LoVo (cell line): Measurements from ENCODE around the gene PRKG2.
A peak's percentile ranks its signal among the peaks of the same experiment; 100 is the strongest.

ENCODE experiments used
- DNase-seq: peaks from one replicate; pipeline ENCODE4 v3.0.0-alpha.2; 2016; ENCODE audit warnings: low spot score

PRKG2 gene

GRCh38 chr4:81096566-81096965, 118.5 kb downstream of the PRKG2 start:
- DNase-seq, result no peak

DNA sequence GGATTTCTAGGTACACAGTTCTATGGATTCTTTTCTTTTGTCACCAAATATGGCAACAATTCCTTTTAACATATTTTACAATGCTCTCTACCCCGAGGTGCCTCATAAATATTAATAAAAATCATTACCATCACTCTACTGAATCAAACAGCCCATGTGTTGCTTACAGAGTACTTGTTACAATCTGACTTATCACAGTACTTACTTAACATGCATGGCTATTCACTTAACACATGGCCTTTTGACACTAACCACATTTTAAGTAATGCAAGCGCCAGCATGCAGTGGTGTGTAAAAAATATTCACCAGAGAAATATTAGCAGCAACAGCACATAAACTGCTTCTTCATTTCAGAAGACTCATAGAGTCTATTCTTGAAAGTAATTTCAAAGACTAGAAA, 119.6 kb downstream of the PRKG2 start:
- no peak for DNase-seq

DNA sequence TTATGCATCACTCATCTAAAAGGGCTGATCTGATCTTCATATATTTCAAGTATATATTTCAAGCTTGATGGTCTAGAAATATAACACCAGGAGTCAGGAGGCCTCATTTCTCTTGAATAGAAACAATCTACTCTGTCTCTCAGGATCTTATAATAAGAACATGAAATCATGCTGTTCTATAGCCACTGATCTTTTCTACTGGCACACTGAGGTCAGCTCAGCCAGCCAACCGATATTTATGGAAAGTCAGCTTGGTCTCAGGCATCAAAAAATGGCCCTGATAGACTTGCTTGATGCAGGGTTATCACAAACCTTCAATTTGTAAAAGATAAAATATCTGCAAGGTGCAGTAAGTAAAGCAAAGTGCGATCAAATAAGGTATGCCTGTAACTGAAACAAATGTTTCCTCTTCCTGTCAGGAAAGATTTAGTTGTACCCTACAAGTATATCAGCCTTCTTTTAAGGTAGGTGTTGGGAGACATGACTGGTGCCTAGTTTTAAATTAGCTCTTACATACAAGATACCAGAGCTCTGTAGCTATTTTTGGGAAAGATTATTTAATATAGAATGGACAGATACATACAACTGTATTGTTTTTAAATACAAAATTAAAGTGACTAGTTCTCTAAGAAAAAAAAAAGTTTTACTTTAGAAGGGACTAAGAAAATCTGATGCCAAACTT, 121.2 kb downstream of the PRKG2 start:
- no peak for DNase-seq

DNA sequence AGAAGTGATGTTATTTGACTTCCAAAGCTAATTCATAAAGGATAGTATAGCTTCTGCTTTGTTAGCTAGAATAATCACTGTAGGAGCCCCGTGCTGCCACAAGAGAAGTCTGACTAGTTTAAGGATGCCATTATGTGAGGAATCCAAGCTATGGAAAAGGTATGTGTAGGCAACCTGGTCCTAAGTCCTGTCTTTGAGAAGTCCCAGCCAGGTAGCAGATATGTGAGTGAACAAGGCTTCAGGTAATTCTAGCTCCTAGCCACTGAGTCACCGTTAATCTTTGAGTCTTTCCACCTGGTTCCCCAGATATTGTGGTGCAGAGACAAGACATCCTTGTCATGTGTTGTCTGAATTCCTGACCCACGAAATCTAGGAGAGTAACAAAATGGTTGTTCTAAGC, 129.0 kb downstream of the PRKG2 start:
- DNase-seq, result no peak

- DNase-seq, result no peak
These were observed 129.7 kb downstream of the PRKG2 start for GRCh38 chr4:81085291-81085690.

DNA sequence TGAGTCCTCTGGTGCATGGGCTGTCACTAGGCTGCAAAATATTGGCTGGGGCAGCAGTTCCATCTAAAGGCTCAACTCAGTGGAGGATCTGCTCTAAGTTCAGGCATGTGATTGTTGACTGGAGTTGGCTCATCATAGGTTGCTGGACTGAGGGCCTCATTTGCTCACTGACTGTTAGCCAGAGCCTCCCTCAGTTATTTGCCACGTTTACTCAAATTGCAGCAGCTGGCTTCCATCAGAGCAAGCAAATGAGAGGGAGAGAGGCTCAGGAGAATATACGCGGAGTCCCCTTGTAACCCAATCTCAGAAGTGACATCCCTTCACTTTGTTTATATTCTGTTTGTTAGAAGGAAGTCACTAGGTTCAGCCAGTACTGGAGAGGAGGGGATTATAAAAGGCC, 130.4 kb downstream of the PRKG2 start:
- DNase-seq, result no peak

DNA sequence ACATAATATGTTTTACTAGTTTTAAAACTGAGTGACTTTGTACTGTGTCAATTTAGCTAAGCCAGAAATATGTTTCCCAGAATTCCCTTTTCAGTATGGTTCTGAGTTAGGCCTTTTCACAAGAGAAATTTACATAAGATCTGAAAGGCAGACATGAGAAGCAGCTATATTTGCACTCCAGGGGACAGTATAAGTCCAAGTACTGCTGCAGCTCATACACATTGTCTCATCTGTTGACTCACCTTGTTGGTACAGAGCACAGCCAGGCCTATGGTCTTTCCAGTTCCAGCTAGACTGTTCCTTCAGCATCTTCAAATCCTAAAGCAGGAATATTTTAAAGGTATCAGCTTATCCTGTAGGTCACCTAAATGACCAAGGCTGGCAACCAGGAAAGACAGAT, 131.0 kb downstream of the PRKG2 start:
- peak; percentile 12 for DNase-seq

DNA sequence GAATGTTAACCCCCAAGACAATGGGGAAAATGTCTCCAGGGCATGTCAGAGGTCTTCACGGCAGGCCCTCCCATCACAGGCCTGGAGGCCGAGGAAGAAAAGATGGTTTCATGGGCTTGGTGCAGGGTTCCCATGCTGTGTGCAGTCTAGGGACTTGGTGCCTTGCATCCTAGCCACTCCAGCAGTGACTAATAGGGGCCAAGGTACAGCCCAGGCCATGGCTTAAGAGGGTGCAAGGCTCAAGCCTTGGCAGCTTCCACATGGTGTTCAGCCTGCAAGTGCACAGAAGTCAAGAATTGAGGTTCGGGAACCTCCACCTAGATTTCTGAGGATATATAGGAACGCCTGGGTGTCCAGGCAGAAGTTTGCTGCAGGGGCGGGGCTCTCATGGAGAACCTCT, 133.9 kb downstream of the PRKG2 start:
- DNase-seq, result no peak

DNA sequence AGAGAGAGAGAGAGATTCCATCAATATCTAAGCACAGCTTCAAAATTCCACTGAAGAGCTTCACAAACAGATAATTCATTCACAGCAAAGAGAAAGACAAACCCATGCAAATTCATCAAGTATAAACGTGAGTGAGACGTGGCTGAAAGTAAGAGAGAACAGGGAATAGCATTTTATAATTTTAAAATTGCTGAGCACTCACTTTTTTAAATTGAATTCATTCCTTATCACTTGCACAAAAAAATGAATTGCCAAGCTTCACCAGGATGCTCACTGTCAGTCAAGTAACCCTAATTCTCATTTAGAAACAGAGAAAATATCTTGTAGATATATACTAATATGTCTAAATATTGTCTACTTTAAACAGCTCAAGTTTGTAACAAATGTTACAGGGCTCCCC, 144.0 kb downstream of the PRKG2 start:
- no peak for DNase-seq

DNA sequence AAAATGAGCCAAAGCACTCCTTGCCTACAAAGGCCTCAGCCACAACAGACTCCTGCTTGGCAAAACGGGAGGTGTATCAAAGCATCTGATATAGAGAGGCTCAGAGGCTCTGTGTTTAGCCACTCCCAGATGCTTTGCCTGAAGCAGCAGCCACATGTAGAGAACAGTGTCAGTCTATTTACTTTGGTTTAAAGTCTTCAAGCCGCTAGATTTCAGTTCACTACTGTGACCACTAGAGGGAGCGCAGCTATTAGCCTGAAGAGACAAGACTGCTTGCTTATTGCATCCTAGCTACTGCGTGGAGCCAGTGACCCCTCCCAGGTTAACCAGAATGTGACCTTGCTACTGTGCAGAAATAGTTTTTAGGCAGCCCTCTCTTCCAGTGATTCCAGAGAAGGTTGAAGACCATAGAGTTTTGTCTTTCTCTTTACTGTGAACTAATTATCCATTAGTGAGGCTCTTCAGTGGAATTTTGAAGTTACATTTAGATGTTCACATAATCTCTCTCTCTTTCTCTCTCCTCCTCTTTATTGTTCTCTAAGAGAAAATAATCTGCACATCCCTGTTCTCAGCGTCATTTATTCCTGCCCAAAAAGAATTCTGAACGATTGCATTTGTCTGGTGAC, 145.2 kb downstream of the PRKG2 start:
- DNase-seq, result peak; percentile 81

GRCh38 chr4:81065446-81065845, 149.6 kb downstream of the PRKG2 start:
- no peak for DNase-seq

DNA sequence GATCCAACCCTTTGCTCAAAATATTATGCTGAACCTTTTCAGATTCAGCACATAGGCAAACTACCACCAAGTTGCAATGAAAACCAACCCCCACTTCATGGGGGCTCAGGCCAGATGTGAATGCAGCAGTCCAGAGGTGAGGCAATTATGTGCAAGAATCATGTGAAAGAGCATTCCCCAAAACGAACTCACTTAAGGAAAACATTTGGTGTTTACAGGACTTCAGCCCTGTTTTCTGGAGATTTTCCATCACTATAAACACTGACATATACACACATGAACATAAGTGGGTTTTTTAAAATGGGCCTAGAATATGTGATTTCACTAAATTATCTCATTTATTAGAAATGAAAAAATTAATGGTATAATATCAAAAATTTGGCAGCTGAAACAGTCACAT, 153.0 kb downstream of the PRKG2 start:
- no peak for DNase-seq

DNA sequence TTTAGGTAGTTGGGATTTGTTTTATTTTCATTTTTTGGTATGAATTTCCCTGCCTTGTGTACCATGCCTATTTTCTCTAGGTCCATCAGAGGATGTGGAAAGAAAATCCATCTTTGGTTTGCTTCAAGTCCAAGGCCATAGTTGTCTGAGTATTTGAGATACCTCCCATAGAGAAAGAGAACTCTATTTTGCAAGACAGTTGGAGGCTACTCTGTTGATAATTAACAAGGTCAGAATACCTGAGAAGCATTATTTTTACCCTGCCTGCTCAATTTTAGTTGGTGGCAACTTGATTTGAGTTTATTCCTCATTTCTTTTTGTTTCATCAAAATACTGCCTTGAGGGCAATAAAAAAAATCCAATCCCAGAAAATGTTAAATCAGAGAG, 153.7 kb downstream of the PRKG2 start:
- no peak for DNase-seq

- DNase-seq, result no peak
These were observed 154.3 kb downstream of the PRKG2 start for GRCh38 chr4:81060587-81061343.

GRCh38 chr4:81058621-81059020, 156.4 kb downstream of the PRKG2 start:
- DNase-seq, result no peak

DNA sequence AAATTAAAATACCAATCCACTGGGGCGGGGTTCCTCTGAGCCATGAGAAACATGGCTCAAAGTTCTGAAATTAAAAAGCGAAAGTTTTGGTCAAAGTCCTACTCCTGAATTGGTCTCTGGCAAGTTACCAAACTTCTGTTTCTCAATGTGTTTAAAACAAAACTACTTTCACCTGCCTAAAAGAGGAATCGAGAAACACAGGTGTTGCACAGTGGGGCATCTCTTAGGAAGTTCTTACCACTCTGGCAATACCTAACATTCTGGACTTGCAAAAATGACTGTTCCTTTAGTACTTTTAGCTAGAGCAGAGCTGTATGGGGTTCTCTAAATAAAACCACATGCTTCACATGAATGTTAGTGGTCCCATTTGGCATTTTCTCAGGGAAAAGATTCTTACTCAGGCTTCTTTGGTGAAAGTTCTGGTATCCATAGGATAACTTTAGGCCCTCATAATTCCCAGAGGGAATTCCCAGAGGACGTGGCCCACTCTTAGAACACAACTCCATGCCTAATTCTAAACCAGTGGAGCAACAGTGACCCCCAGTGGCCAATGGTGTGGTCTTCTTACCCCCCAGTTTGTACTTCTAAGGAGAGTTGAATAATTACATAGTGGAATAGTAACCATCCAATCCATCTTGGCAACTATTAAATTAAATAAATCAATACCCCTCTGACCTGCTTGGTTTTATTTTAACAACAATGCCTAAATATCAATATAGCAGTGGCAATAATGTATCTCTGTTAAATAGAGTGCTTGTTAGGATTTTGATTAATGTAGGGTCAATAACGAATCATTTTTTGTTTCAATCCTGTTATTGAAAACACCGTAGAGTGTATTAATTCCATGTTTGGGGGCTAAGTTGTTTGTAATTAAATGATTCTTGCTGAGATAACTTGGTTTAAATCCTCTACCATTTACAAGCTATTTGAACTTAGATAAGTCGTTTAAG, 162.6 kb downstream of the PRKG2 start:
- DNase-seq, result peak; percentile 42

- no peak for DNase-seq
These were observed 165.1 kb downstream of the PRKG2 start for GRCh38 chr4:81049907-81050306.

DNA sequence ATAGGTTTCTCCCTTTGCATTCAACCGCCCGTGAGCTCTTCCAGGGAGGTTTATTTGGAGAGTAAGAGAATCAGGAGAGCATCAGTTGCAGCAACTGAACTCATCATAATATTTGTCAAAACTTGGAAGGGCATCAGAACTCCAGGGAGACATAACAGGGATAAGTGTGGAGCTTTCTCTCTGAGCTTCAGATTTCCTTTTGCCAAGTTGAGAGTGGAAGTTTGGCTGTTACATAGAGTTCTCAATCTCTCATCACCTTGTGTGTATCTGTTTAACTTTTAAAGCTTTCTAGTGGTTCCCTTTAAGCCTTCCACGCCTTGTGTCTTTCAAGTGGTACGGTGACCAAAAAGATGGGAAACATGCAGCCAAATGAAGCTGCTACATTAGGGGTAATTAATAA, 165.7 kb downstream of the PRKG2 start:
- no peak for DNase-seq

- DNase-seq, result no peak
These were observed 172.2 kb downstream of the PRKG2 start for GRCh38 chr4:81042578-81043365.

DNA sequence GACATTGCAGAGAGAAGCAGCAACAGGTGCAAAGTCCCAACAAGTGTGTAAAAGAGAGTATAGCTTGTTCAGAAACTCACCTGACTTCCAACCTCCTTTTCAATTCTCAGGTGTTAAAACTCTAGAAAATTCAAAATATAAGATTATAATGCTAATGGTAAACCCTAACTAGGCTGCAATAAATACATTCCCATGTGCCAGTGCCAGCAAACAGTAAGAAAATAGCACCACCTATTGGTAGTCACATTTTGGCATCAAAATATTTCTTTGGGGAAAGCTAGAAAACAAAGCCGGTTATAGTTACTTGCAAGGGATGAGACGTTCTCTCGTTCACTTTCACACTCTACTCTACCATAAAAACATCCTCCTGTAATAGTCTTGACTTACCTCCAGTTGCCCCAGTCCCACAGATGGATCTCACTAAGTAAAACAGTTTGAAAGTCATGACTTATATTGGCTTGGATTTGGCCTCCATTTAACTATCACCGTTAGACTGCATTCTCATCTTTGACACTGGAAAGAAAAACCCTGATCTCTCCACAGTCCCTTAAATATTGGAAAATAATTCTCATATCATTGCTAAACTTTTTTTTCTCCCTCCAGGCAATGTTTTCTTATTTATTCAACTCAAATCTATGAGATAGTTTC, 174.9 kb downstream of the PRKG2 start:
- DNase-seq, result peak; percentile 32
